ENCODE data around the gene BMP2K.

Gene BMP2K

GRCh38 chr4:78800965-78801364 lies 24.8 kb downstream of the BMP2K start:
- no peak for TF ChIP-seq EZH2phosphoT487 (IDR thresholded peaks at IDR 0.05; ENCODE audit: borderline replicate concordance, low read length)
- no peak for TF ChIP-seq CTCF (IDR thresholded peaks at IDR 0.05; ENCODE audit: low read depth, low read length, poor library complexity, severe bottlenecking)
- no peak overlapping the region for H3K27ac ChIP-seq (ENCODE audit: low read depth, low read length)
- no peaks in the 10 kb centered on the region for H4K20me1 ChIP-seq (ENCODE audit: control insufficient read depth, insufficient read depth, low read depth, low read length)
- H3K79me2 ChIP-seq (ENCODE audit: control insufficient read depth, low read length): peaks cover 90% of the 10 kb centered on the region
- H3K9me3 ChIP-seq (ENCODE audit: control insufficient read depth, insufficient read depth, low read length): peaks cover 4% of the 10 kb centered on the region
- H3K4me3 ChIP-seq (ENCODE audit: low read length): no peak overlapping the region
- H3K9me2 ChIP-seq (replicated peaks; ENCODE audit: control insufficient read depth, low read length): no peaks in the 10 kb centered on the region
- H3K4me2 ChIP-seq (ENCODE audit: low read length): peak overlapping the region; percentile 10; the same call in 1 of the 2 replicates
- H3F3A ChIP-seq (ENCODE audit: control insufficient read depth, insufficient read depth): 0 out of 2 replicates have a peak, but pooled peaks cover 3% of the 10 kb centered on the region
- peaks cover 56% of the 10 kb centered on the region for H3K4me1 ChIP-seq (ENCODE audit: control insufficient read depth, low read length)
- H3K36me3 ChIP-seq (ENCODE audit: control insufficient read depth, low read length): peaks cover 7% of the 10 kb centered on the region; the same call in 1 of the 2 replicates
- no peaks in the 10 kb centered on the region for H3K27me3 ChIP-seq (ENCODE audit: control insufficient read depth, low read length)

- Histone ChIP-seq H3F3A (ENCODE audit: control insufficient read depth, insufficient read depth) (no peaks in the 10 kb centered on the region), H3K79me2 (ENCODE audit: control insufficient read depth, low read length) (peaks cover 95% of the 10 kb centered on the region)
These were observed 27.8 kb downstream of the BMP2K start for GRCh38 chr4:78803983-78804382.

GRCh38 chr4:78806943-78807460 lies 30.9 kb downstream of the BMP2K start:
- Histone ChIP-seq H4K20me1 (ENCODE audit: control insufficient read depth, insufficient read depth, low read depth, low read length) (no peaks in the 10 kb centered on the region), H3K4me3 (ENCODE audit: low read length) (no peak overlapping the region), H3K79me2 (ENCODE audit: control insufficient read depth, low read length) (peaks cover 95% of the 10 kb centered on the region), H3K27ac (ENCODE audit: low read depth, low read length) (no peak overlapping the region), H3K9me2 (replicated peaks; ENCODE audit: control insufficient read depth, low read length) (no peaks in the 10 kb centered on the region), H3K9me3 (ENCODE audit: control insufficient read depth, insufficient read depth, low read length) (peaks cover 9% of the 10 kb centered on the region), H3K4me2 (ENCODE audit: low read length) (no peak overlapping the region), H3K36me3 (ENCODE audit: control insufficient read depth, low read length) (no peaks in the 10 kb centered on the region), H3K4me1 (ENCODE audit: control insufficient read depth, low read length) (peaks cover 21% of the 10 kb centered on the region), H3F3A (ENCODE audit: control insufficient read depth, insufficient read depth) (no peaks in the 10 kb centered on the region), H3K27me3 (ENCODE audit: control insufficient read depth, low read length) (no peaks in the 10 kb centered on the region)
- no peak for TF ChIP-seq EZH2phosphoT487 (IDR thresholded peaks at IDR 0.05; ENCODE audit: borderline replicate concordance, low read length)
- TF ChIP-seq CTCF (IDR thresholded peaks at IDR 0.05; ENCODE audit: low read depth, low read length, poor library complexity, severe bottlenecking): no peak

More at GRCh38 chr4:78803983-78804382, 27.8 kb downstream of the BMP2K start:
- no peak overlapping the region for H3K4me3 ChIP-seq (ENCODE audit: low read length)
- H3K27me3 ChIP-seq (ENCODE audit: control insufficient read depth, low read length): no peaks in the 10 kb centered on the region
- no peak overlapping the region for H3K4me2 ChIP-seq (ENCODE audit: low read length)
- H3K27ac ChIP-seq (ENCODE audit: low read depth, low read length): no peak overlapping the region
- H4K20me1 ChIP-seq (ENCODE audit: control insufficient read depth, insufficient read depth, low read depth, low read length): no peaks in the 10 kb centered on the region
- H3K9me3 ChIP-seq (ENCODE audit: control insufficient read depth, insufficient read depth, low read length): peaks cover 9% of the 10 kb centered on the region
- peaks cover 30% of the 10 kb centered on the region for H3K4me1 ChIP-seq (ENCODE audit: control insufficient read depth, low read length)
- H3K36me3 ChIP-seq (ENCODE audit: control insufficient read depth, low read length): peaks cover 2% of the 10 kb centered on the region; the same call in 1 of the 2 replicates
- no peak for TF ChIP-seq CTCF (IDR thresholded peaks at IDR 0.05; ENCODE audit: low read depth, low read length, poor library complexity, severe bottlenecking)
- TF ChIP-seq EZH2phosphoT487 (IDR thresholded peaks at IDR 0.05; ENCODE audit: borderline replicate concordance, low read length): no peak
- H3K9me2 ChIP-seq (replicated peaks; ENCODE audit: control insufficient read depth, low read length): no peaks in the 10 kb centered on the region

Data from DOHH2 (cell line).